Osteoblast (primary cell): ENCODE measurements around the gene HDAC1. TPM values are rescaled to one million over a fixed set of nuclear protein-coding genes. Genes with fewer than 3 reads are reported as not detected.
A peak's percentile ranks its signal among the peaks of the same experiment; 100 is the strongest.

Experiments used
- DNase-seq: peaks from one replicate; pipeline ENCODE4 v3.0.0; 2011; ENCODE audit warnings: low spot score, mixed read lengths; ENCODE audit not compliant: insufficient read length; ENCODE audit errors: missing footprints
- H2AFZ ChIP-seq: 2 replicates; pipeline ENCODE4 v1.6.0; 2011; ENCODE audit warnings: mild to moderate bottlenecking, low read length
- H3K27ac ChIP-seq: 2 replicates; pipeline ENCODE4 v1.5.1; 2011; ENCODE audit warnings: mild to moderate bottlenecking, low read depth, low read length, moderate library complexity
- H3K27me3 ChIP-seq: 2 replicates; pipeline ENCODE4 v1.6.0; 2012; ENCODE audit warnings: mild to moderate bottlenecking, control low read depth, inconsistent platforms, low read length, moderate library complexity; ENCODE audit not compliant: insufficient read depth
- H3K36me3 ChIP-seq: 2 replicates; pipeline ENCODE4 v1.5.1; 2011; ENCODE audit warnings: mild to moderate bottlenecking, low read length, control low read depth, moderate library complexity; ENCODE audit not compliant: insufficient read depth
- H3K4me1 ChIP-seq: 2 replicates; pipeline ENCODE4 v1.5.1; 2011; ENCODE audit warnings: mild to moderate bottlenecking, low read length, control low read depth, moderate library complexity; ENCODE audit not compliant: insufficient read depth
- H3K4me2 ChIP-seq: 2 replicates; pipeline ENCODE4 v1.6.0; 2011; ENCODE audit warnings: mild to moderate bottlenecking, low read length; ENCODE audit not compliant: insufficient read depth
- H3K4me3 ChIP-seq: fragments of 200-600 bp; sonication (generic); 3 replicates; pipeline ENCODE4 v1.5.1; 2012; ENCODE audit warnings: mild to moderate bottlenecking, low read length, inconsistent platforms; ENCODE audit not compliant: insufficient read depth
- H3K79me2 ChIP-seq: 2 replicates; pipeline ENCODE4 v1.6.0; 2012; ENCODE audit warnings: mild to moderate bottlenecking, low read length, control low read depth, inconsistent platforms; ENCODE audit not compliant: insufficient read depth
- H3K9me3 ChIP-seq: 2 replicates; pipeline ENCODE4 v1.5.1; 2011; ENCODE audit warnings: low read depth, low read length, control low read depth
- H4K20me1 ChIP-seq: 2 replicates; pipeline ENCODE4 v1.6.0; 2012; ENCODE audit warnings: mild to moderate bottlenecking, low read length, control low read depth; ENCODE audit not compliant: insufficient read depth
- total RNA-seq: library from RNA; depleted of rRNA; stranded (reverse); fragments of >200 nt; gene quantifications from 2 replicates; pipeline ENCODE4 v1.2.3, GENCODE V29; 2012
- TF ChIP-seq, protein P1 (sequence below): IDR thresholded peaks from 2 replicates; pipeline ENCODE4 v1.5.1; 2011; ENCODE audit warnings: mild to moderate bottlenecking, low read depth, low read length, moderate library complexity; ENCODE audit errors: extremely low read depth

Gene HDAC1
- total RNA-seq, 1 donor = 44.5 TPM

GRCh38 chr1:32299327-32299726 lies 7.4 kb downstream of the HDAC1 start:
- Histone ChIP-seq H3K4me1 (peaks cover 9% of the 10 kb centered on the region), H3K79me2 (peaks cover 51% of the 10 kb centered on the region), H3K9me3 (no peaks in the 10 kb centered on the region), H3K27ac (no peak overlapping the region), H3K27me3 (no peaks in the 10 kb centered on the region), H3K4me2 (no peak overlapping the region), H4K20me1 (peaks cover 23% of the 10 kb centered on the region), H2AFZ (no peak overlapping the region), H3K4me3 (no peak overlapping the region), H3K36me3 (peaks cover 10% of the 10 kb centered on the region)
- TF ChIP-seq, protein P1, sequence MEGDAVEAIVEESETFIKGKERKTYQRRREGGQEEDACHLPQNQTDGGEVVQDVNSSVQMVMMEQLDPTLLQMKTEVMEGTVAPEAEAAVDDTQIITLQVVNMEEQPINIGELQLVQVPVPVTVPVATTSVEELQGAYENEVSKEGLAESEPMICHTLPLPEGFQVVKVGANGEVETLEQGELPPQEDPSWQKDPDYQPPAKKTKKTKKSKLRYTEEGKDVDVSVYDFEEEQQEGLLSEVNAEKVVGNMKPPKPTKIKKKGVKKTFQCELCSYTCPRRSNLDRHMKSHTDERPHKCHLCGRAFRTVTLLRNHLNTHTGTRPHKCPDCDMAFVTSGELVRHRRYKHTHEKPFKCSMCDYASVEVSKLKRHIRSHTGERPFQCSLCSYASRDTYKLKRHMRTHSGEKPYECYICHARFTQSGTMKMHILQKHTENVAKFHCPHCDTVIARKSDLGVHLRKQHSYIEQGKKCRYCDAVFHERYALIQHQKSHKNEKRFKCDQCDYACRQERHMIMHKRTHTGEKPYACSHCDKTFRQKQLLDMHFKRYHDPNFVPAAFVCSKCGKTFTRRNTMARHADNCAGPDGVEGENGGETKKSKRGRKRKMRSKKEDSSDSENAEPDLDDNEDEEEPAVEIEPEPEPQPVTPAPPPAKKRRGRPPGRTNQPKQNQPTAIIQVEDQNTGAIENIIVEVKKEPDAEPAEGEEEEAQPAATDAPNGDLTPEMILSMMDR = no peak
- no peak for DNase-seq

DNA sequence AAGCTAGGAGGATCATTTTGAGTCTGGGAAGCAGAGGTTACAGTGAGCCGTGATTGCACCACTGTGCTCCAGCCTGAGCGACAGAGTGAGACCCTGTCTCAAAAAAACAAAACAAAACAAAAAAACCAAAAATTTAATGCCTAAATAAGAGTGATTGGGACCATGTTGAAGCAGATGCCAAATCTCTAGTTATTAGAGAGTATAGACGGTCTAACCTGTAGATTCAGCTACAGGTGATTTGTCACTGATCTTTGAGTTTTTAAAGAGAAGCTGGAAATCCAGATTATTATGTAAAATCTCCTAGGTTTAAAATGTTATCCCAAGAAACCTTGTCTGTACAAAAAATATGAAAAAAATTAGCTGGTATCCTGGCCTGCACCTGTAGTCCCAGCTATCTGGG lies 11.5 kb downstream of the HDAC1 start:
- Histone ChIP-seq H2AFZ (no peak overlapping the region), H3K4me1 (peaks cover 21% of the 10 kb centered on the region), H3K27me3 (no peaks in the 10 kb centered on the region), H3K4me2 (no peak overlapping the region), H4K20me1 (peaks cover 18% of the 10 kb centered on the region), H3K4me3 (no peak overlapping the region), H3K27ac (no peak overlapping the region), H3K79me2 (peaks cover 21% of the 10 kb centered on the region), H3K9me3 (no peaks in the 10 kb centered on the region), H3K36me3 (peaks cover 26% of the 10 kb centered on the region)
- TF ChIP-seq, protein P1 = no peak
- no peak for DNase-seq

DNA sequence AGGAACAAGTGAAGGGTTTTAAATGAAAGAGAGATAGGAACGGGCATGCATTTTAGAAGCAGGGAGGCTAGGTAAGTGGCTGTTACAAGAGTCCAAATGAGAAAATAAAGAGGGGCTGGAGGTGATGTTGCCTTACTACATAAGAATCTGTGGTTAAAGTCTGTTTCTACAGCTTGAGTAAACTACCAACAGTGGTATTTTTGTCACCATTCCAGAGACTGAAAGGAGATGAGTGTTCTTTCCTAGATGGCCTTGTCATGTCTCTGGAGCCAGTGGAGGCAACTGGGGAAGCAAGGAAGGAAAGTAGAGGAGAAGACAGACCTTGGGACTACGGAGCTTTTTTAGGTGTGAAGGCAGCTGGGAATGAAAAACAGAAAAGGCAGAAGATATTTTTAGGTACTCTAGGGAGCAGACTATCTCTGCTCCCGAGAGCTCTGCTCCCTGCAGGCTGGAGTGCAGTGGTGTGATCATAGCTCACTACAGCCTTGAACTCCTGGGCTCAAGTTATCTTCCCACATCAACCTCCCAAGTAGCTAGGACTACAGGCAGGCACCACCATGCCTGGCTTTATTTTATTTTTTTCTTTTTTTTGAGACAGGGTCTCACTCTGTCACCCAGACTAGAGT lies 12.2 kb downstream of the HDAC1 start:
- H3K4me1 ChIP-seq = peaks cover 21% of the 10 kb centered on the region
- TF ChIP-seq, protein P1 = no peak
- H3K79me2 ChIP-seq = peaks cover 22% of the 10 kb centered on the region
- H2AFZ ChIP-seq = no peak overlapping the region
- H3K27me3 ChIP-seq = no peaks in the 10 kb centered on the region
- H4K20me1 ChIP-seq = peaks cover 18% of the 10 kb centered on the region
- H3K9me3 ChIP-seq = no peaks in the 10 kb centered on the region
- no peak overlapping the region for H3K4me3 ChIP-seq
- peak; percentile 11 for DNase-seq
- H3K36me3 ChIP-seq = peaks cover 26% of the 10 kb centered on the region
- H3K27ac ChIP-seq = no peak overlapping the region
- no peak overlapping the region for H3K4me2 ChIP-seq

DNA sequence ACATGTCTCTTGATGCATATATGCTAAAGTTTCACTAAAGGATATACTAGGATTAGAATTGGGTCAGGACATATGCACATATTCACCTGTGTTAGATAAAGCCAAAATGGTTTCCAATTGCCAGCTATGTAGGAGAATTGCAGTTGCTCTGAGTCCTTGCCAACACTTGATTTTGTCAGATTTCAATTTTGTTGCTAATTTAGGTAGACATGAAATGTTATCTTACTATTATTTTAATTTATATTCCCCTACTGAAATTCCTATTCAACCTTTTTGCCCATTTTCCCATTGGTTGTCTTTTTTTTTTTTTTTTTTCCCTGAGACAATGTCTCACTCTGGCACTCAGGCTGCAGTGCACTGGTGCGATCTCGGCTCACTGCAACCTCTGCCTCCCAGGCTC lies 13.4 kb downstream of the HDAC1 start:
- TF ChIP-seq, protein P1 = no peak
- peaks cover 21% of the 10 kb centered on the region for H3K4me1 ChIP-seq
- no peak overlapping the region for H3K4me2 ChIP-seq
- no peak for DNase-seq
- no peaks in the 10 kb centered on the region for H3K27me3 ChIP-seq
- no peaks in the 10 kb centered on the region for H3K9me3 ChIP-seq
- H3K36me3 ChIP-seq = peaks cover 26% of the 10 kb centered on the region
- H2AFZ ChIP-seq = no peak overlapping the region
- peaks cover 25% of the 10 kb centered on the region for H3K79me2 ChIP-seq
- H4K20me1 ChIP-seq = peaks cover 15% of the 10 kb centered on the region
- no peak overlapping the region for H3K4me3 ChIP-seq
- no peak overlapping the region for H3K27ac ChIP-seq
